PC-3 (cell line): ENCODE results near the gene SPATA46. TPM values are rescaled to one million over a fixed set of nuclear protein-coding genes. Genes with fewer than 3 reads are reported as not detected.

Experiments used
- ATAC-seq: fragments of 200-7000 bp; cut with Tn5 transposase; 2 replicates; pipeline ENCODE4 v1.9.1; 2020; ENCODE audit warnings: mild to moderate bottlenecking, moderate library complexity
- BruUV-seq: library from RNA; stranded (reverse); fragments of 400-500 nt; replicated peaks from 2 replicates; lab custom pipeline; 2021; lab: Mats Ljungman, UMichigan
- CTCF ChIA-PET: fragments of 300-600 bp; sonication (Branson Sonifier 250); formaldehyde crosslinking; loops from one replicate; lab custom pipeline; 2022; ENCODE audit warnings: antibody characterized with exemption; lab: Charles Lee
- POLR2A ChIA-PET: fragments of 300-600 bp; sonication (Branson Sonifier 250); formaldehyde crosslinking; loops from one replicate; lab custom pipeline; 2022; ENCODE audit warnings: antibody characterized with exemption; ENCODE audit not compliant: unreplicated experiment; lab: Charles Lee
- DNase-seq: peaks from one replicate; pipeline ENCODE4 v3.0.0-alpha.2; 2015
- H2AFZ ChIP-seq: fragments of 300-600 bp; sonication (generic); 2 replicates; pipeline ENCODE4 v1.6.0; 2016; ENCODE audit warnings: antibody characterized with exemption, low read length
- H3F3A ChIP-seq: fragments of 300-600 bp; sonication (generic); one replicate; pipeline ENCODE4 v1.6.0; 2017; ENCODE audit warnings: antibody characterized with exemption, low read length, control low read depth, mild to moderate bottlenecking; ENCODE audit not compliant: unreplicated experiment
- H3K27ac ChIP-seq: fragments of 300-600 bp; sonication (generic); 2 replicates; pipeline ENCODE4 v1.5.1; 2016; ENCODE audit warnings: mild to moderate bottlenecking, low read length
- H3K27me3 ChIP-seq: fragments of 300-600 bp; sonication (generic); 2 replicates; pipeline ENCODE4 v1.6.1; 2016; ENCODE audit warnings: low read length, mixed read lengths
- H3K36me3 ChIP-seq: fragments of 300-600 bp; sonication (generic); 2 replicates; pipeline ENCODE4 v1.6.1; 2016; ENCODE audit warnings: low read depth, mixed run types, low read length, mixed read lengths
- H3K4me1 ChIP-seq: fragments of 300-600 bp; sonication (generic); 2 replicates; pipeline ENCODE4 v1.5.1; 2016; ENCODE audit warnings: low read length; ENCODE audit not compliant: insufficient read depth
- H3K4me2 ChIP-seq: fragments of 300-600 bp; sonication (generic); 2 replicates; pipeline ENCODE4 v1.6.0; 2016; ENCODE audit warnings: low read length
- H3K4me3 ChIP-seq: fragments of 300-600 bp; sonication (generic); 2 replicates; pipeline ENCODE4 v1.5.1; 2016; ENCODE audit warnings: mild to moderate bottlenecking, low read length, mixed read lengths
- H3K79me2 ChIP-seq: fragments of 300-600 bp; sonication (generic); 2 replicates; pipeline ENCODE4 v1.6.1; 2017; ENCODE audit warnings: low read length, mixed read lengths
- H3K9ac ChIP-seq: fragments of 300-600 bp; sonication (generic); 2 replicates; pipeline ENCODE4 v1.6.0; 2016; ENCODE audit warnings: mild to moderate bottlenecking, low read length
- H3K9me2 ChIP-seq: fragments of 300-600 bp; sonication (generic); replicated peaks from 2 replicates; pipeline ENCODE4 v1.6.1; 2016; ENCODE audit warnings: mixed run types, low read length, mixed read lengths
- H3K9me3 ChIP-seq: fragments of 300-600 bp; sonication (generic); 2 replicates; pipeline ENCODE4 v1.6.1; 2016; ENCODE audit warnings: low read length, mixed read lengths
- H4K20me1 ChIP-seq: fragments of 300-600 bp; sonication (generic); 2 replicates; pipeline ENCODE4 v1.6.1; 2016; ENCODE audit warnings: low read length, mixed read lengths
- EZH2 ChIP-seq: fragments of 300-600 bp; sonication (generic); IDR thresholded peaks from one replicate; pipeline ENCODE4 v1.6.1; 2017; ENCODE audit warnings: antibody characterized with exemption, mild to moderate bottlenecking, low read length; ENCODE audit not compliant: unreplicated experiment
- EZH2phosphoT487 ChIP-seq: fragments of 300-600 bp; sonication (generic); IDR thresholded peaks from 2 replicates; pipeline ENCODE4 v1.6.1; 2018; ENCODE audit warnings: mild to moderate bottlenecking, antibody characterized with exemption, low read length, borderline replicate concordance
- intact Hi-C: fragments of 100-400 bp; cut with micrococcal nuclease; formaldehyde crosslinking; loops from 2 replicates; pipeline ENCODE4 v1.9.0; 2023
- total RNA-seq: library from RNA; depleted of rRNA; stranded (reverse); fragments of >200 nt; gene quantifications from 2 replicates; pipeline ENCODE4 v1.2.3, GENCODE V29; 2014
- TF ChIP-seq, protein P1 (sequence below): fragments of 300-600 bp; sonication (generic); conservative IDR thresholded peaks from 2 replicates; pipeline ENCODE4 v1.5.1; 2017; ENCODE audit warnings: antibody characterized with exemption, low read depth, mild to moderate bottlenecking, low read length

The SPATA46 gene
- total RNA-seq, 1 experiment from 2014 or later = not detected

DNA sequence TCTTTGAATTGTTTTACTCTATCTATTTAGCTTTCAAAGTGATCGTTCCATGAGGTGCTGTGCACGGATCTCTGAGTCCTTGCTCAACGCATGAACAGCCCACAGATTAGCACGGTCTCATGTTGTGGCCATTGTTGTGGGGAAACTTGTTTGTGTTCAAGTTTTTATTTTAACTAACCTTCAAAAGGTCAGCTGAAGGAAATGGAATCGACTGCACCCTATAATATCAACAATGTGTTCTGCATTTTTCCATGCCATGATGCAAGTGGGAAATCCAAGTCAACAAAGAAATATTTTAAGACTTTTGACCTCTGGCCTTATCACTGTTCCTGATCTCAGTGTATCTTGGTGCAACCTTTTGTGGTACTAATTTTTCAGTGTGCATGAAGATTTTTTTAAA lies 29.1 kb upstream of the SPATA46 start:
- ATAC-seq (no peak), DNase-seq (no peak)
- no peaks in the 10 kb centered on the region for H3K9me2 ChIP-seq
- ChIA-PET POLR2A (interaction anchor here (0.6 kb wide), 1 partner anchor 13 kb away, joined by 3 read pairs; no protein-coding TSS in a partner anchor), CTCF (no interaction called here)
- H3K9me3 ChIP-seq = no peaks in the 10 kb centered on the region
- H3K4me2 ChIP-seq = no peak overlapping the region
- H3K4me1 ChIP-seq = peaks cover 20% of the 10 kb centered on the region
- no peaks in the 10 kb centered on the region for H4K20me1 ChIP-seq
- H3K79me2 ChIP-seq = no peaks in the 10 kb centered on the region
- H3K36me3 ChIP-seq = no peaks in the 10 kb centered on the region
- no peak overlapping the region for H3K27ac ChIP-seq
- H3F3A ChIP-seq = no peaks in the 10 kb centered on the region
- no peak overlapping the region for H3K4me3 ChIP-seq
- intact Hi-C loops = no loop called here
- TF ChIP-seq EZH2 (no peak), EZH2phosphoT487 (no peak)
- TF ChIP-seq, protein P1, sequence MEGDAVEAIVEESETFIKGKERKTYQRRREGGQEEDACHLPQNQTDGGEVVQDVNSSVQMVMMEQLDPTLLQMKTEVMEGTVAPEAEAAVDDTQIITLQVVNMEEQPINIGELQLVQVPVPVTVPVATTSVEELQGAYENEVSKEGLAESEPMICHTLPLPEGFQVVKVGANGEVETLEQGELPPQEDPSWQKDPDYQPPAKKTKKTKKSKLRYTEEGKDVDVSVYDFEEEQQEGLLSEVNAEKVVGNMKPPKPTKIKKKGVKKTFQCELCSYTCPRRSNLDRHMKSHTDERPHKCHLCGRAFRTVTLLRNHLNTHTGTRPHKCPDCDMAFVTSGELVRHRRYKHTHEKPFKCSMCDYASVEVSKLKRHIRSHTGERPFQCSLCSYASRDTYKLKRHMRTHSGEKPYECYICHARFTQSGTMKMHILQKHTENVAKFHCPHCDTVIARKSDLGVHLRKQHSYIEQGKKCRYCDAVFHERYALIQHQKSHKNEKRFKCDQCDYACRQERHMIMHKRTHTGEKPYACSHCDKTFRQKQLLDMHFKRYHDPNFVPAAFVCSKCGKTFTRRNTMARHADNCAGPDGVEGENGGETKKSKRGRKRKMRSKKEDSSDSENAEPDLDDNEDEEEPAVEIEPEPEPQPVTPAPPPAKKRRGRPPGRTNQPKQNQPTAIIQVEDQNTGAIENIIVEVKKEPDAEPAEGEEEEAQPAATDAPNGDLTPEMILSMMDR = no peak
- no peak overlapping the region for H2AFZ ChIP-seq
- BruUV-seq = no TSS peak
- H3K27me3 ChIP-seq = no peaks in the 10 kb centered on the region
- no peak overlapping the region for H3K9ac ChIP-seq

DNA sequence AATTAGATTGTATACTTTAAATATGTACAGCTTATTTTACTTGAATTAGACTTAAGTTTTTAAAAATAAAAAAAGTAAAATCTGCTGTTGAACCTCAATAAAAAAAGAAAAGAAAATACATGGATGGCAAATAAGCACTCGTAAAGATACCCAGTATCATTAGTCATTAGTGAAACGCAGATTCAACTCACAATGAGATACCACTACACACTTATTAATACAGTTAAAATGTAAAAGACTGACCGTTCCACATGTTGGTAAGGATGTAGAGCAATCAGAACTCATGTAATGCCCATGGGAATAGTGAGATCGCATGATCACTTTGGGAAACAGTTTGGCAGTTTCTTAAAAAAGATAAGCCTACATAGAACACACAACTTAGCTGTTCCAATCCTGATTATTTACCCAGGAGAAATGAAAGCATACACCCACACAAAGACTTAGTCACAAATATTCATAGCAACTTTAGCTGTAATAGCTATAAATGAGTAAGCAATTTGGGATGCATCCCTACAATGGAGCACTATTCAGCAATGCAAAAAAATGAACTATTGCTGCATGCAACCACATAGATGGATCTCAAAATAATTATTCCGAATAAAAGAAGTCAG lies 28.0 kb upstream of the SPATA46 start:
- peak; percentile 95 for ATAC-seq
- CTCF ChIA-PET = interaction anchor here (0.6 kb wide), 1 partner anchor 664 kb away, joined by 3 read pairs; no protein-coding TSS in a partner anchor

More for the DNA sequence above, 28.0 kb upstream of the SPATA46 start:
- Histone ChIP-seq H3K9ac (no peak overlapping the region), H3F3A (no peaks in the 10 kb centered on the region), H3K9me2 (no peaks in the 10 kb centered on the region), H4K20me1 (no peaks in the 10 kb centered on the region), H2AFZ (0 out of 2 replicates have a peak overlapping the region, but pooled peaks have one; percentile 46), H3K9me3 (no peaks in the 10 kb centered on the region), H3K79me2 (no peaks in the 10 kb centered on the region), H3K4me1 (peaks cover 20% of the 10 kb centered on the region), H3K36me3 (no peaks in the 10 kb centered on the region), H3K27me3 (no peaks in the 10 kb centered on the region), H3K27ac (peak overlapping the region; percentile 61), H3K4me2 (peak overlapping the region; percentile 78), H3K4me3 (peak overlapping the region; percentile 41)
- TF ChIP-seq EZH2phosphoT487 (no peak), EZH2 (no peak)
- TF ChIP-seq, protein P1 = no peak
- intact Hi-C loops = no loop called here
- POLR2A ChIA-PET = interaction anchor here (0.6 kb wide), 1 partner anchor 854 kb away, joined by 3 read pairs; no protein-coding TSS in a partner anchor
- no TSS peak for BruUV-seq
- DNase-seq = peak; percentile 85
